Right lobe of liver (tissue), 6 donors: Measurements from ENCODE around the gene ZNF222. TPM values are rescaled to one million over a fixed set of nuclear protein-coding genes. Genes with fewer than 3 reads are reported as not detected.

Experiments used
- ATAC-seq, 4 donors: fragments of 200-7000 bp; cut with Tn5 transposase; one replicate each; pipeline ENCODE4 v1.9.1; 2020; ENCODE audit warnings: mild to moderate bottlenecking in 4 of 4, moderate library complexity in 4 of 4
- DNase-seq, 3 donors: peaks; one replicate each; pipeline ENCODE4 v3.0.0-alpha.2; 2020
- H3K27ac ChIP-seq, 3 donors: fragments of 200-600 bp; one replicate each; pipeline ENCODE4 v1.8.0; 2022
- H3K27me3 ChIP-seq, 2 donors: fragments of 200-600 bp; one replicate each; pipeline ENCODE4 v1.8.0; 2022
- H3K36me3 ChIP-seq, 4 donors: fragments of 200-600 bp; sonication (generic) in 1 of 4; one replicate each; pipeline versions ENCODE4 v1.5.1 to v1.8.0; 2017 to 2022; ENCODE audit warnings: control low read depth in 1 of 4
- H3K4me1 ChIP-seq, 4 donors: fragments of 200-600 bp; sonication (generic) in 1 of 4; one replicate each; pipeline versions ENCODE4 v1.5.1 to v1.8.0; 2017 to 2022; ENCODE audit warnings: control low read depth in 1 of 4
- H3K4me3 ChIP-seq, 3 donors: fragments of 200-600 bp; one replicate each; pipeline ENCODE4 v1.8.0; 2022
- H3K9me3 ChIP-seq, 4 donors: fragments of 200-600 bp; sonication (generic) in 1 of 4; one replicate each; pipeline versions ENCODE4 v1.5.1 to v1.8.0; 2017 to 2022; ENCODE audit warnings: control low read depth in 1 of 4
- CTCF ChIP-seq, 4 donors: fragments of 200-600 bp in 3 of 4; fragments of 450-650 bp in 1 of 4; IDR thresholded peaks; one replicate each; pipeline versions ENCODE4 v1.5.1 to v1.8.0; 2016 to 2022; ENCODE audit warnings: antibody characterized with exemption in 4 of 4, mild to moderate bottlenecking in 2 of 4
- POLR2A ChIP-seq: fragments of 450-650 bp; IDR thresholded peaks from one replicate; pipeline ENCODE4 v1.6.1; 2017; ENCODE audit warnings: antibody characterized with exemption, mild to moderate bottlenecking
- WGBS: methylation state at CpG from one replicate; pipeline ENCODE4 v1.1.6; 2018; ENCODE audit warnings: low coverage, low lambda C conversion rate; ENCODE audit not compliant: insufficient coverage; ENCODE audit errors: missing lambda C conversion rate; 5-methylcytosine and 5-hydroxymethylcytosine counted together
- intact Hi-C, 2 donors: fragments of 100-400 bp; cut with DNase I; formaldehyde crosslinking; loops; one replicate each; pipeline versions ENCODE4 v1.11.2 to v1.14.1; 2022
- total RNA-seq, 6 experiments: library from RNA; depleted of rRNA in 2 of 6; stranded (reverse); fragments of >200 nt in 2 of 6; fragmentation: NEBNext Ultra II Directional in 3 of 6; extraction: Animal tissue kit (Norgen Biotek cat#: 25700) in 3 of 6; gene quantifications; one replicate each; pipeline versions ENCODE4 v1.1.0 to v1.2.4, GENCODE V29; 2016 to 2023
- donor health status: DM: no; HTN: yes; CAD: no.
- donor health status: DM: no; HTN: no; CAD: no.
- donor health status: DM: no; HTN: no; CAD: no.
- donor health status: DM: no; HTN: yes; CAD: no.
- donor health status: DM: no; HTN: yes; CAD: no.

The ZNF222 gene
- total RNA-seq, 6 experiments from 2014 or later = 0.87 to 1.8 (median 1.2) TPM

DNA sequence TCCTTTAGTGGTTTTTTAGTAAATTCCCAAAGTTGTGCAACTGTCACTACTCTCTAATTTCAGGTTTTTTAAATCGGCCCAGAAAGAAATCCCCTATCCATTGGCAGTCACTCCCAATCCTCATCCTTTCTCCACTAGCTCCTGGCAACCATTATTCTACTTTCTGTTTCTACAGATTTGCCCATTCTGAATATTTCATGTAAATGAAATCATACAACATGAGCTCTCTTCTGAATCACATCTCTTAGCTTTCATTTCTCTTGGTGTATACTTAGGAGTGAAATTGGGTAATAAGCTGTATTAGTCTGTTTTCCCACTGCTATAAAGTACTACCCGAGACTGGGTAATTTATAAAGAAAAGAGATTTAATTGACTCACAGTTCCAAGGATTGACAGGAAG, 17.0 kb downstream of the ZNF222 start:
- Histone ChIP-seq H3K27me3 (no peaks in the 10 kb centered on the region), H3K4me3 (no peak overlapping the region), H3K4me1 (no peaks in the 10 kb centered on the region), H3K36me3 (no peaks in the 10 kb centered on the region), H3K27ac (no peak overlapping the region), H3K9me3 (peaks cover 0 to 23% (median 0%) of the 10 kb centered on the region in 4 donors)
- intact Hi-C loops = no loop called here
- TF ChIP-seq CTCF (IDR thresholded peaks at IDR 0.05) (no peak), POLR2A (no peak)
- 38% methylated on average over 2 of the region's 2 CpGs for WGBS
- DNase-seq (no peak), ATAC-seq (no peak)

- H3K9me3 ChIP-seq = no peaks in the 10 kb centered on the region
- no peak for TF ChIP-seq POLR2A
- TF ChIP-seq CTCF (IDR thresholded peaks at IDR 0.05) = no peak
- no peaks in the 10 kb centered on the region for H3K27me3 ChIP-seq
- peaks cover 0 to 6% (median 2%) of the 10 kb centered on the region in 4 donors for H3K4me1 ChIP-seq
- peak overlapping the region; percentile 52 to 80 (median 78) for H3K4me3 ChIP-seq
- H3K27ac ChIP-seq = no peak overlapping the region
- WGBS = 9% methylated on average over 13 of the region's 21 CpGs
- peak in 2 of 4 donors; percentile 7 to 13 for ATAC-seq
- no peak for DNase-seq
- intact Hi-C loops = no loop called here
- H3K36me3 ChIP-seq = peaks cover 0 to 3% (median 0%) of the 10 kb centered on the region in 4 donors
These were observed 25.8 kb downstream of the ZNF222 start for GRCh38 chr19:44050740-44051649.

DNA sequence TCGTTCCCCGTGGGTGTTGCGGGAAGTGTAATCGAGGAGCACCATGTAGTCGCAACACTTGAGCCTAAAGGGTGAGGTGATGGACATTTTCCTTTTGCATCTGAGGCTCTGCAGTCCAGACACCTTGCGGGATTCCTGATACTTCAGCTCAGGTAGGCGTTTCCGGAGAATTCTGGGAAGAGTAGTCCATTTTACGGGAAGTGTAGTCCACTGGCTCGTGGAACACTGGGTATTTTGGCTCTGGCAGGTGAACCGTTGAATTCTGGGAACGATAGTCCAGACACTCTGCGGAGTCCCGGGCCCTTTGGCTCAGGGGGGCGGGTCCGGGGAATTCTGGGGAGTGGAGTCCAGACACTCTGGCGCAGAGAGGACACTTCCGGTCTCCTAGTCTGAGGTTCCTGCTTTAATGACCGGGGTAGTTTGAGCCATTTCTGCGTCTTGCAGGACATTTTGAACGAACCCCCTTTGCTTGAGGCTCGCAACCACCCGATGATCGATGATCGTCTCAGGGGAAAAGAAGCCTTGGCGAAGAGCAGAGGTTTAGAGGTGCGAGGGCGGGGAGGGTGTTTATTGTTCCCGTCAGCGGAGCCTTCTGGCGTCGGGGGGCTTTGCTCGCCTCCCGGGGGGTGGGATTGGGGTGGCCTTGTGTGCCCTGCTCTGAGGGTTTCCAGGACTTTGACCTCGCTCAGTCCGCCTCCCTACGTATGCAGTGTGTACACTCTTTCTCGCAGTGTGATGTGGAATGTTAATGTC, 26.6 kb downstream of the ZNF222 start, which contains the start of gene ZNF223:
Gene ZNF223 (plus strand): TSS at position 387 of the 753 bp plus-strand sequence. CDS start 3,141 bp downstream, outside the sequence.
- TF ChIP-seq POLR2A (no peak), CTCF (IDR thresholded peaks at IDR 0.05) (no peak)
- peak; percentile 95 to 98 (median 97) for DNase-seq
- 2% methylated on average over 24 of the region's 38 CpGs for WGBS
- Histone ChIP-seq H3K4me1 (peaks cover 0 to 6% (median 2%) of the 10 kb centered on the region in 4 donors), H3K27ac (peak within 1 kb of the TSS; percentile 25 to 56 (median 46)), H3K36me3 (peaks cover 0 to 3% (median 0%) of the 10 kb centered on the region in 4 donors), H3K9me3 (no peaks in the 10 kb centered on the region), H3K4me3 (peak within 1 kb of the TSS; percentile 52 to 80 (median 78)), H3K27me3 (no peaks in the 10 kb centered on the region)
- intact Hi-C loops = no loop called here
- ATAC-seq = peak; percentile 100

GRCh38 chr19:44055870-44056269, 30.7 kb downstream of the ZNF222 start:
- DNase-seq (no peak), ATAC-seq (no peak)
- Histone ChIP-seq H3K9me3 (no peaks in the 10 kb centered on the region), H3K4me3 (no peak overlapping the region), H3K36me3 (peaks cover 0 to 5% (median 1%) of the 10 kb centered on the region in 4 donors), H3K27me3 (no peaks in the 10 kb centered on the region), H3K27ac (no peak overlapping the region), H3K4me1 (peaks cover 0 to 5% (median 2%) of the 10 kb centered on the region in 4 donors)
- TF ChIP-seq CTCF (IDR thresholded peaks at IDR 0.05) (no peak), POLR2A (no peak)
- intact Hi-C loops = no loop called here
- WGBS = 100% methylated on average over 1 of the region's 5 CpGs
